GM21423 (cell line): Measurements from ENCODE around the gene LMO7.

Experiments
- ATAC-seq: cut with Tn5 transposase; IDR thresholded peaks from one replicate; pipeline ENCODE4 v1.9.1; 2021; ENCODE audit warnings: mild to moderate bottlenecking, moderate library complexity; ENCODE audit not compliant: unreplicated experiment

Gene LMO7

DNA sequence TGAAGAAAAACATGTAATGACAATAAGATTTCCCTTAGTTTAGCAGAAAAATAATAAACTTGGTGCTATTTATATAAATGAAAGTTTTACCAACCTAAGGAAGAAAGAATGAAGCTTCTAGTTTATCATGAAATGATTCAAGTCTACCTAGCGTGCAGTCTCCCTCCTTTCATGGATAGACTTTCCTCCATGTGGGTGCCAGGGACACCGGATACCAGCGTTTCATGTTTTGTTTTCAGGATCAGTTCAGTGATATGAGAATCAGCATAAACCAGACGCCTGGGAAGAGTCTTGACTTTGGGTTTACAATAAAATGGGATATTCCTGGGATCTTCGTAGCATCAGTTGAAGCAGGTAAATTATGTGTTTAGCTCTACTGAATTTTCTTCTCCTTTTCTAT is 196.7 kb downstream of the LMO7 start:
- ATAC-seq: no peak

DNA sequence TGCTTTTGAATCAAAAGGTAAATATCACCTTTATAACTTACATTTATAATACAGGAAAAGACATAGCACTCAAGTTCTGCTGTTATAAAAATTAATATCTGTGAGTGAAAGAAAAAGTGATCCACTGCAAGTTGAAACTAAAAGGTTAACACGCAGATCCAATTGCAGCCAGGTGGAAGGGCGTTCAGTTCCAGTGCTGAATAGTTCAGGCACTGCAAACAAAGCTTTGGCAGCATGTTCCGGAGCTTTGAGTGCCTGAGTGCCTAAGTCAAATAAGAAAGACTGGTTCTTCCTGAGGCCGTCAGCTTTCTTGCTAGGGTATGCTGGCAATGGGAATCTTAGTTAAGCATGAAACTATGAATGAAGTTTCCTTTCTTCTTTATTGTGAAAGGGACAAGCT is 200.3 kb downstream of the LMO7 start:
- no peak for ATAC-seq

DNA sequence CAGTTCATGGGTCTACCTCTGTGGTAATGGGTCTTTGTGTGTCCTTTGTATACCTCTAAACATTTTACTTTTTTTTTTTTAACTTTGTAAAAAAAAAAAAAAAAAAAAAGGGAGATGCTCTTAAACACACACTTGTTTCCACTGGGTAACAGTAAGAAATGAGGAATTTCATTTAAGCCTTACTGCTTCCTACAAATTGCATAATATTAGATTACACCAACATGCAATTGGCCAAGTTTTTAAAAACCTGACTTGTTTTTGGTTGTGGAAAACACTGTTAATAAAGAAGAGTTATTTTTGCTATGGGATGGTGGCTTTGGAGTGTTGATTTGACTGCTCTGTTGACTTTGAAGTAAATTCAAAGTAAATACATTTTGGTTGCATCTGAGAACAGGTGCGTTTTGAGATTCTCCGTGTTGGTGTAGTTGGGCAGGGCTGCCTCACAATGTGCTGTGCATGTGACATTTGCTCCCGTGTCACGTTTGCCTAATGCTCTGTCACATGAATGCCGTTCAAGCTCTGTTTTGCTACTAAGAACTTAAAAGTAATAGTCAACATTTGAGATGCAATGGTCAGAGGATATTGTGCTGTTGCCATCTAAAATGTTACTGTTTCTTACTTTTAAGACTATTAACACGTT is 202.4 kb downstream of the LMO7 start:
- no peak for ATAC-seq

DNA sequence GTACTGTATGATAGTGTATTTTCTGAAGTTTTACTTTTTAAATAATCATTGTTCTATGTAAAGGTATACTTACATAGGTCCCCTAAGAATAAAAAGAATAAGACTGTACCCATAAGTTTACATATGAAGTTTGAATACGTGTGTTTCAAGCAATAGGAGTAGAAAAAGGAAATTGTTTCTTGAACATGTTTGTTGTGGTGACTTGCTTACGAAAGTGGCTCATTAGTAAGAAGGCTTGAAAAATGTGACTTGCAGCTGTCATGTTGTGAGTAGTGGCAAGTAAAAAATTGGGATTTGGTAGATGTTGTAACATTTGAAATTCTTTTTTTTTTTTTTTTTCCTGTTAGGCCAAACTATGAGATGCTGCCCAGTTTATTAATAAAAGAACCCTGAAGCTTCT is 203.3 kb downstream of the LMO7 start:
- no peak for ATAC-seq

DNA sequence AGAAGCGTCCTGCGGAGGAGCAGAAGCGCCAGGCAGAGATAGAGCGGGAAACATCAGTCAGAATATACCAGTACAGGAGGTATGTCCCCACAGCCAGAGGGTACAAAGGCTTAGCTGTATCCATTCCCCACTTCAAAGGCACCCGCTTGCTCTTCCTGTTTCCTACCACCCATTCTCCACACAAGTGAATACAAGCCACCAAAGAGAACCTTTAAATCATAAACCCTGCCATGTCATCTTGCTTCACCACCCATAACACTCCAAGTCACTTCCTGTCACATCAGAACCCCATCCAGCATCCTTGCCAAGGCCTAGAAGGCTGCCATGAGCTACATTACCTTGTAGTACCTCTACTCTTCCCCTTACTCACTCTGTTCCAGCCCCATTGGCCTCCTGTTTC is 205.8 kb downstream of the LMO7 start:
- ATAC-seq: no peak

DNA sequence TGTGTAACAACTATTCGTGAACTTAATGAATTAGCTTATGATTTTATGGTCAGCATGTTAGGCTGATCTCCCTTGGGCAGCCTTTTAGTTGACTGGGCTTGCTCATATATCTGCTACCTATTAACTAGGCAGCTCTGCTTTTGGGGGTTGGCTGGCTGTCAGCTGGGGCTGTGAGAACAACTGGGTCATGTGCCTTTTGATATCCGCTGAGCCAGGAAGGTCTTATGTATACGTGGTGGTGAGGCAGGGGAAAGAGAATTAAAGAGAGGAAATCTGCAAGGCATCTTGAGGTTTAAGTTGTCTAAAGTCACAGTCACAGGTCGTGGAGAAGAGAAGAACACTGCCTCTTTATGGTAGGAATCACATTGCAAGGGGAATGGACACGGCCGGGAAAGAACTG is 206.9 kb downstream of the LMO7 start:
- ATAC-seq: no peak

DNA sequence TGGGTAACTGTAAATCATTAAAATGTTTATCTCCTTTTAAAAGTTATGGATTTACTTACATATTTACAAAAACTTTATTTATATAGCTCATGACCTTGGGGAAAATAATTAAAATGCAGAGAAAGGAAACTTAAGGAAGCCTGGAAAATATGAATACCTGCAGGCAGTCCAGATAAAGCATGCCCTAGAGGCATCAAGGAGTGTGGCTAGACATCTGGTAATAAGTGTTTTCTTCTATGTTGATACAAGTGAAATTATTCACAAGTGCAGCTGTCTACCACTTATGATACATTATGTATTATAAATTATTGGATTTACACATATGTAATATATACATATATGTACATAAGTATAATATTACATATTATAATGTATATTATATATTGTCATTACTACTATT is 207.9 kb downstream of the LMO7 start:
- no peak for ATAC-seq

DNA sequence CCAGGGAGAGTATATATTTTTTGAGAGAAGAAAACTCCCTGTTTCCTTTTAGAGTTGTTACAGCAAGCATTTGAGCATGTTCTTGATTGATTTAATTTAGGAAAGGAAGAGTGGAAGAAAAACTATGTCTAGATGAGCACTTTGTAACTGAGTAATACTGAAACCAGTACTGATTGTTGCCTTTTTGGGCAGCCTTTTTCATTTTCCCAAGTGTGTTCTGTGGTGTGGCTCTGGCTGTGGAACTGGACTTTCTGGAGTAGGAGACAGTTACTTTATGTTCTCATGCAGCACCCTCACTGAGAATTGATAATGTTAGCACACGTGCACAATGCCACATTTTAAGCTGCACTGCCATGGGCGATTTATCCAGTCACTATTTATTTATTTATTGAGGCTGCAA is 211.5 kb downstream of the LMO7 start:
- ATAC-seq: no peak

DNA sequence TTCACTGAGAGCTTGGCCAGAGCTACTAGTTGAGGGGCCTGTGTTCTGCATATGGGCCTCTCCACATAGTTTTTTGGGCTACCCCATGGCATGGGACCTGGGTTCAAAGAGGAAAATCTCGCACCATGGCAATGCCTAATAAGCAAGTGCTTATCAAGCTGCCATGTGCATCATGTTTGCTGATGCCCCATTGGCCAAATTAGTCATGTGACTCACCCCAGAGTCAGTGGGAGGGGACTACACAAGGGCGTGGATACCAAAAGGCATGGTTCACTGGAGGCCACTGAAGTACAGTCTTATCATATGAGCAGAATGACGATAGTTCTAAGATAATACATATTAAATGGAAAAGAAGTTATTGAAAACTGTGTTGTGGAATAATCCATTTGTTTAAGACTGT is 214.8 kb downstream of the LMO7 start:
- no peak for ATAC-seq

DNA sequence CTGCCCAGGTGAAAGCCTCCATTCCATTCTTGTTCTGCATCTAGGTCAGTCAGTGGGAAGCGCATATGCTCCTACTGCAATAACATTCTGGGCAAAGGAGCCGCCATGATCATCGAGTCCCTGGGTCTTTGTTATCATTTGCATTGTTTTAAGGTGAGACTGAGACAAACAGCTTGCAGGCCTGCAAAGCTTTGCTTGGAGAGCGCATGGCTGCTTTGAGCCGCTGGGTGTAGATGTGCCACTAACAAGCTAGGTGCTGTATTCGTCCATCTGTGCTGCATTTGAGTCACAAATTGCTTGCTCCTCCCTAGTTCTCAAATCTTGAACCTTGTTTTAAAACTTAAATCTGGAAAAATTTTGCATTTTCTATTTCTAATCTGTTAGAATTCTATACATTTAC is 219.1 kb downstream of the LMO7 start:
- ATAC-seq: no peak

DNA sequence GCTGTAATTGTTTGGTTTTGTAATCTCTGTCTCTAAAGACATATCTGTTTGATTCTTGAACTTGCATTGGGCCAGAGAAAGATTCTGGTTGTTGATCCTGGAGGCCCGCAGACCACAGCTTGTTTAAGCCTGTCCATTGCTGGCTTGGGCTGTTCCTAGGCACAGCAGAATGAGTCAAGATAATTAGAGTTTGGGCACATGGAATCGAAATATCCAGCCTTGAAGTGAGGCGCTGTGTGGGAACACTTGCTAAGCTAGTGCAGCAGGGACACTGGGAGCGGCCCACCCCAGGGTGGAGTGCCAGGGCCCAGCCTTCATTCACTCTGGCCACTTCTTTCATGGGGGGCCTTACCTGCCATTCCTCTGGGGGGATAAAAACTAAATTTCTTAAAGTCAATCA is 219.7 kb downstream of the LMO7 start:
- ATAC-seq: no peak

DNA sequence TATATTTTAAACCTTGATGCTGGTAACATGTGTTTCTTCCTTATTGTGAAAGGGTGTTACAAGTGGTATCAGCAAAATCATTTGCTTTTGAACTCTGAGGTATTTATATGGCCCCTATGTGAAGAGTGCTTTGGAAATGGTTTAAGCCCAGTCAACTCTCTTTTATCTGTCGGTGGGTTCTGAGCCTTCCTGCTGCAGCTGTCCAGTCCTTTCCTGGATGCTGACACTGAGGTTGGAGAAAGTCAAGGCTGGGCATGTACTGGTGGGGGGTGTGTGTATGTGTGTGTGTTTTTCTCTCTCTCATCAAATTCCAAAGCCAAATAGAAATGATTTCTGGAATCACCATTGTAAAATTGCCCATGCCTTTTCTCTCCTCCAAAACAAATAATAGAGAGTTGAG is 221.2 kb downstream of the LMO7 start:
- ATAC-seq: no peak

DNA sequence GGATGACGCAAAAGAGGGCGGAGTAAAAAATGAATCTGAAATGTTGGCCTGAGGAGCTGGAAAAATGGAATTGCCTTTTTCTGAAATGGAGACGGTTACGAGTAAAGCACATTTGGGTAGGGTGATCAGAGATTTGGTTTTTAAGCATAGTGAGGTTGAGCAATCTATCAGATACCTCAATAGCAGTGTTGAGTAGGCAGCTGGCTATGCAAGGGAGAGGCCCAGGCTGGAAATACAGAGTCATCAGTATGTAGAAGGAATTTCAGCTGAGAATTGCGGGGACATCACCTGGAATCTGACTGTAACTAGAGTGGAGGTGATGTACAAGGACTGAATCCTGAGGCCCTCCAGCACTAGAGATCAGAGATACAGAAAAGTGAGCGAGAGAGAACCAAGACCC is 224.8 kb downstream of the LMO7 start:
- no peak for ATAC-seq

DNA sequence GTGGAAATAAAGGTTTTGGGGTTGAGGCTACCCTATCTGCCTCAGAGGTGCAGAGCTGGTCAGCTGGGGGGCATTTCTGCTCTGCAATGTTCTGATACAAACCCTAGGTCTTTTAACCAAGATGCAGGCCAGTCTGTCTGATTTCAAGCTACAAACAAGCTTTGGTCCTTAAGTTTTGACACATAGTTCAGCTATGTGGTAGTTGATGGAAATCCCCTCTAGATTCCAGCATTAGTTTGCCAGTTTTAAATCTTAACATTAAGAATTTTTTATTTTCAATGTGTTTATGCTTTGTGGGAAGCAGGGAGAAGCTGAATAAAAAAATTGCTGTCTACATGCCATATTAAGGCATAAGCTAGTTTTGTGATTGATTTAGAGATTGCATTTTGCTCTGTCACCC is 225.7 kb downstream of the LMO7 start:
- no peak for ATAC-seq

DNA sequence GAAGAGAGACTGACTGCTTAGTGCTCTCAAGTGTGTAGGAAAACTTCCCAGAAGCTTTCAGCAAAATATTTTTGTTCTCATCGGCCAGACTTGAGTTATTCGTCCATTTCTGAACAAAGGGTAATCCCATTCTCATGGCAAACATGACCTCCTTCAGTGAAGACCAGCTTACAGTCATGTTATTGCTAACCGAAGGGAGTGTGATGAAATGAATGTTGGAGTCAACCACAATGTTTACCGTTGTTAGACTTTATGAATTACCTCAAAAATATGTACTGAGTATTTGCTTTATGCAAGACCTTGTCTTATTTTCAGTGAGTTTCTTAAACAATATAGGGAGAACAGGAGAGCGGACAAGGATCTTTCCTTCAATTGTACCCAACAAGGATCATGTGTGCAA is 228.6 kb downstream of the LMO7 start:
- ATAC-seq: no peak

DNA sequence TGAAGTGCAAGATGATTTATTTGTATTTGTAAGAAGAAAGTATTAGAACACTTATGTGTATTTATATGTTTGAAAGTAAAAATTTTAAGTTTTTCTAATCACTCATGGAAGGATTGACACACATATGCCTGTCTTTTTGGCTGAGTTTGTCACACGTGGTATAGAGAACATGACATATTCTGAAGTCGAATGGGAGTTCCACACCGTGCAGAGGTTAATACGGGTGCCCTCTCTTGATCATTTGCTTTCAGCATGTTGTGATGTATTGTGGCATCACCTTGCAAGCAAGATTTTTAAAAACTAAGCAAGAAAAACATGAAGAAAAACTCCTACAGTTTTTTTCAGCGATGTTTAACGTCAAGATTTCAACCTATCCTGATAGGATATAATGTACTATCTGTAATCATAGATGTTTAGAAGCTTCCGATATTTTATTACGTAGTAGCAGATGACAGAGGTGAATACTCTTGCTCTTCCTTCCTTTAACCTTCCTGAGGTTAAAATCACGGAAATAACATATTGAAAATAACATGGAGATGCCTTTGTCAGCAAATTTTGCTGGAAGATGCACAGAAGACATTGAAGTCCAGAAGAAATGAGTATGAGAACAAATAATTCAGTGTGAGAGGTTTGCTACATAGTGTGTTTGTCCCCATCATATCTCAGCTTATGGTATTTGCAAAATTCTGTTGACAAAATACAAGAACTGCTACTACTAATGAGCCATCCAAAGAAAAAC is 231.4 kb downstream of the LMO7 start:
- no peak for ATAC-seq

DNA sequence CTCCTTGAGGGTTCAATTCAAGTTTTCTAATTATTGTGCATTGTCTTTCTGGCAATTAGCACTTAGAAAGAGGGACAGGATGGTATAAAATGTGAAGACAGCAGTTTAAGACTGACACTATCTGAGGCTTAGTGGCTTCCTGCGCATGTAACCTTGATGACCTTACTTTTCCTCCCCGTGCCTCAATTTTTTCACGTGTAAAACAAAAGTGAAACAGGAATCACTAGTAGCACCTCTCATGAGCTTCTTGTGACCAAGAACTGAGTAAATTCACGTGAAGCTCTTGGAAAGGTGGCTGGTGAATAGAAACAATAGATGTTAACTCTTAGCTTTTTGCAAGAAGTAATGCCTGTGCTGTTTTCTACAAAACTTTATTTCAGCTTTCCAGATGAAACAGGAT is 233.9 kb downstream of the LMO7 start:
- no peak for ATAC-seq

DNA sequence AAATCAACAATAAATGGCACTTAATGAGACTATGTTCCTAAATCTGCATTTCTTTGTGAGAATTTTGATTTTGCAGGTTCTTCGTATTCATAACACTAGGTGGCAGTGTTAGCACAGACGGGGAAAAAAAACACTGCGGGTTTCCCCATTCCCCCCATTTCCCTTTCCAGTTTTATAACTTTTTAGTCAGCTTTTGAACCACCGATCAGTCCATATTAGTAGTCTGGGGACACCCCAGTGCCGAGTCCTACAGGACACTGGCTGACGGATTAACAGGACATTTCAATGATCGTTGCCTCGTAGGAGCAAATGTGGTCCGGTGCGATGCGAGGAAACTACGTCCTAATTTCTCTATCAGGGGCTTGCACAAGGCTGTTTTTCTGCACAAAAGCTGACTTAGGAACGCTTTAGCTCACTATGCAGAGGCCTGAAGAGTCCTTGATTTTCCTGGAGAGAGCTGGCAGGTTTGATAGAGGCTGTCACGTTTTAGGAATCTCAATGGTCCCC is 234.3 kb downstream of the LMO7 start:
- ATAC-seq: no peak

DNA sequence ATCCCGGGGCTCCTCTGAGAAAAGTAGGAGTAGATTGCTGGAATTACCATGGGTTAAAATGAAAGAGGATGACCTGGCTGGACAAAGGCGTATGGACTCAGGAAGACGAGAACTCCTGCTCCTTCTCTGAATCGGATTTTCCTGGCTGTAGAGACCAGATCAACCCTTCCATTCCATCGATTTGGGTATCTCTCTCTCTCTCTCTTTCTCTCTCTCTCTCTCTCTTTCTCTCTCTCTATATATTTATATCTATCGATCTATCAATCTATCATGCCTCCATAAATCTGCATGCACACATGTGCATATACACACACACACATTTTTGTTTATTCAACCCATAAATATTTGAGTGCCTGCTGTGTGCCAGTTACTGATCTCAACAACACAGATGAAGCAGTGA is 234.9 kb downstream of the LMO7 start:
- no peak for ATAC-seq

DNA sequence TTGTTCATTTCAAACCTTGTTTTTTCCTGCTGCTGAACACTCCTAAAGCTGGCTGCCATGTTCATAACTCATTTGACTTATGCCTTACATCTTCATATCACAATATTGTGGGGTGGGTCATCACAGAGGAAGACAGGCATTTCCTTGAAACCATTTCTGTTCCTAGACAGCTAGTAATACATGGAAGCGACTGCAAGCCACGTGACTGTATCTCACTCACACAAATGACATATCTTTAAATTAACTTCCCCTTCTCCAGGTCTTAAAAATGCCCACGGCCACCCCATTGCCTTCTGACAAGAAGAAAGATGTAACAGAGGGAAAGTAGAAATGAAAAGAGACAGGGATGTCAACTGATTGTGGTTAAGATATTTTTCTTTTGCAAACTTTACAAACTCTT is 236.8 kb downstream of the LMO7 start:
- ATAC-seq: no peak

DNA sequence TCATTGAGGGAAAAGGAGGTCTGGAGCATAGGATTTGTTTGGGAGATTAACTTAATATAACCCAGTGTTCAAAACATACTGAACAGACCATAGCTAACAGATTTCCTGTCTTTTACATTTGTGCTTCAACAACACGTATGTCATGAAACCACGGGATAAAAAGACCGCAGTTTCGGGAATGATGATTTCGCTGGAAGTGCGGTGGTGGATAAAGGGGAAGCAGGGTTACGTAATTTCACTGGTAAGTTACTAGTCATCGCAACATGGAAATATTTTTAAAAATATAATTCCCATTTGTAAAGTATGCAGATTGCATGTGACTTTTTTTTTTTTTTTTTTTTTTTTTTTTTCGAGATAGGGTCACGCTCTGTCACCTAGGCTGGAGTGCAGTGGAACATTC is 237.4 kb downstream of the LMO7 start:
- ATAC-seq: no peak

DNA sequence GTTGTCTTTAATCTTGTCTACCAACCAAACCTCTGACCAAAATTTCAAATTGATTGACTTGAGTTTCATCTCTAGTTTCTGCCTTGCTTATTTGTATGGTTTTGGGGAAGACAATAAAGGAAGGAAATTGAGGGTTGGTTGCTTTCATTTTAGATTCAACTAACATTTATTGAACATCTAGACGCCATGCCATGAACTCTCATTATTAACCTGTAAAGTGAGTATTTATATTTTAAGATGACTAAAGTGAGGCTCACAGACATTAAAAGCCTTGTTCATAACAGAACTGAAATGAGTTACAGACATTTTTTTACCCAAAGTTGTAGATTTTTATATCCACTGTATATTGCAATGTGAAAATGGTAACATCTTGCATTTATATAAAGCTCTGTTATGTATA is 239.3 kb downstream of the LMO7 start:
- no peak for ATAC-seq
